Type B pancreatic cell (in vitro differentiated cells): ENCODE results near the gene TDRD3. TPM values are rescaled to one million over a fixed set of nuclear protein-coding genes. Genes with fewer than 3 reads are reported as not detected.
A peak's percentile ranks its signal among the peaks of the same experiment; 100 is the strongest.

Source experiments
- DNase-seq: peaks from one replicate; pipeline ENCODE4 v3.0.0; 2021; ENCODE audit warnings: mixed read lengths; ENCODE audit not compliant: unreplicated experiment; ENCODE audit errors: extremely low spot score
- H3K27ac Mint-ChIP-seq: 2 replicates; pipeline ENCODE4 v1.8.0; 2021; ENCODE audit warnings: mild to moderate bottlenecking, mixed read lengths
- H3K27me3 Mint-ChIP-seq: 2 replicates; pipeline ENCODE4 v1.8.0; 2021; ENCODE audit warnings: mixed read lengths
- H3K36me3 Mint-ChIP-seq: 2 replicates; pipeline ENCODE4 v1.8.0; 2021; ENCODE audit warnings: mixed read lengths
- H3K4me1 Mint-ChIP-seq: one replicate; pipeline ENCODE4 v1.8.0; 2021; ENCODE audit warnings: mixed read lengths; ENCODE audit not compliant: unreplicated experiment
- H3K4me3 Mint-ChIP-seq: 2 replicates; pipeline ENCODE4 v1.8.0; 2021; ENCODE audit warnings: mild to moderate bottlenecking, mixed read lengths
- H3K9me3 Mint-ChIP-seq: 2 replicates; pipeline ENCODE4 v1.8.0; 2021; ENCODE audit warnings: mixed read lengths
- total RNA-seq: library from RNA; stranded (reverse); gene quantifications from 2 replicates; pipeline ENCODE4 v1.2.1, GENCODE V29; 2021; ENCODE audit warnings: low replicate concordance
- TF ChIP-seq, protein P1 (sequence below): fragments of 200-600 bp; sonication (generic); conservative IDR thresholded peaks from 2 replicates; pipeline ENCODE4 v1.5.0; 2021; ENCODE audit warnings: antibody characterized with exemption, mild to moderate bottlenecking

TDRD3 gene
- total RNA-seq, 1 donor from 2014 or later, result 30.1 TPM

DNA sequence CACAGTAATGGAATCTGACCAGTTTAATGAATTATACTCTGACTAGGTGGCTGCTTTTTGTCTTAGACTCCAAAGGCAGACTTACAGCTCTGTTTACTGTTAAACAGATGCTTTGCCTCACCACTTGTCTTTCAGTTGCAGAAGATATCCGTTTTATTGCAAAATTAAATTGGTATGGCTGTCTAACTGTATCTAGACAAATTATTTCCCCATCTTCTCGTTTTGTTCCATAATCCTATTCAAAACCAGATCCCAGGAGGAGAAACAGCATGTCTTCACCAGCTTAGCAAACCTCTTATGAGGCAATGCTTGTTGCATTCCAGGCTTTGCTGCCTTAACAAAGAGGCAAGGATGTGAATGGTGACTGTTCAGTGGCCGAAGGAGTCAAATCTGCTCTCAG, 215.6 kb downstream of the TDRD3 start:
- Mint-ChIP-seq H3K36me3 (no peaks in the 10 kb centered on the region), H3K4me3 (no peak overlapping the region), H3K27me3 (no peaks in the 10 kb centered on the region), H3K9me3 (no peaks in the 10 kb centered on the region), H3K4me1 (no peaks in the 10 kb centered on the region), H3K27ac (no peak overlapping the region)
- DNase-seq, result no peak
- TF ChIP-seq, protein P1, sequence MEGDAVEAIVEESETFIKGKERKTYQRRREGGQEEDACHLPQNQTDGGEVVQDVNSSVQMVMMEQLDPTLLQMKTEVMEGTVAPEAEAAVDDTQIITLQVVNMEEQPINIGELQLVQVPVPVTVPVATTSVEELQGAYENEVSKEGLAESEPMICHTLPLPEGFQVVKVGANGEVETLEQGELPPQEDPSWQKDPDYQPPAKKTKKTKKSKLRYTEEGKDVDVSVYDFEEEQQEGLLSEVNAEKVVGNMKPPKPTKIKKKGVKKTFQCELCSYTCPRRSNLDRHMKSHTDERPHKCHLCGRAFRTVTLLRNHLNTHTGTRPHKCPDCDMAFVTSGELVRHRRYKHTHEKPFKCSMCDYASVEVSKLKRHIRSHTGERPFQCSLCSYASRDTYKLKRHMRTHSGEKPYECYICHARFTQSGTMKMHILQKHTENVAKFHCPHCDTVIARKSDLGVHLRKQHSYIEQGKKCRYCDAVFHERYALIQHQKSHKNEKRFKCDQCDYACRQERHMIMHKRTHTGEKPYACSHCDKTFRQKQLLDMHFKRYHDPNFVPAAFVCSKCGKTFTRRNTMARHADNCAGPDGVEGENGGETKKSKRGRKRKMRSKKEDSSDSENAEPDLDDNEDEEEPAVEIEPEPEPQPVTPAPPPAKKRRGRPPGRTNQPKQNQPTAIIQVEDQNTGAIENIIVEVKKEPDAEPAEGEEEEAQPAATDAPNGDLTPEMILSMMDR, result no peak

DNA sequence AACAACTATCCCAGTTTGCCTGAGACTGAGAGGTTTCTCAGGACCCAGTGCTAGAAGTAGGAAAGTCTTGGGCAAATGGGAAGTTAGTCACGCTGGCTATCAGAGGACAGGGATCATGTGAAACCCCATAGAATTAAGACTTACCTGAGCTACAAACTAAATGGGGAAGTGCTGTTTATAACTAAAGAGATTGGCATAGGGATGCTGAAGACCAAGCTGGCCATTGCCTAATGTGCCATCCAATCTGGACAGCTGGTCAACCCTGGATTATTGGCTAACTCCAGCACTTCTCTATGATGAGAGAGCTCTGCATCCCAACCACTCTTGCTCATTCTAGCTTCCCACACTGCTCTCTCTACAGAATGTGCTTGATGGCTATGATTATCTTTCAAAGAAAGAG, 216.1 kb downstream of the TDRD3 start:
- Mint-ChIP-seq H3K27ac (no peak overlapping the region), H3K4me1 (no peaks in the 10 kb centered on the region), H3K36me3 (no peaks in the 10 kb centered on the region), H3K27me3 (no peaks in the 10 kb centered on the region), H3K4me3 (no peak overlapping the region), H3K9me3 (no peaks in the 10 kb centered on the region)
- DNase-seq, result no peak
- TF ChIP-seq, protein P1, result no peak

DNA sequence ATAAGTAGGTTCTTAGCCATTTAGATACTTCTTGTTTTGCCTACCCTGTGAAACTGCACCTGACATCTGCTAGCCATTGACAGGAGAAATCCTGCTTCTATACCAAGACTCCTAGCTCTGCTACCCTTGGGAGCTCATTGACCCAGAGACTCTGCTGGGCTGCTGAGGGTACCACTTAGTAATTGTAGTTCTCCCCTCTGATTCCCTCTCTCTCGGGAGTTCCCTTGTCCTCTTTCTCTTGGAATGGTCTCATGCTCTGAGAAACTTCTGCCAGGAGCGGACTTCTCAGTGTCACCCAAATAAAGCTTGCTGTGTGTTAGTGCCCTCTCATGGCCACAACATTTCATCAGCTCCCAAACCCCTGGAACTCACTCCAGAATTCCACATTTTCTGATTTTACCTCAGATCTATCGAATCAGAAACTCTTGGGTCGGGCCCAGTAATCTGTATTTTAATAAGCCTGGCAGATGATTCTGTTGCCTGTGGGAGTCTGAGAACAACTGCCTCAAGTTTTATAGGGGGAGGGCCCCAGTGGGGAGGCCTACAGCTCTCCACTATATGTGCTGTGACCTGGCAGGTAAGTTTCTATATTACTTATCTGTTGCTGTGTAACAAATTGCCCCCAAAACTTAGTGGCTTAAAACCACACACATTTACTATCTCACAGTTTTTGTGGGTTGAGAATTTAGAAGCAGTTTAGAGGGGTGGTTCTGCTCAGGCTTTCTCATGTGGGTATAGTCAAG, 221.1 kb downstream of the TDRD3 start:
- TF ChIP-seq, protein P1, result peak; percentile 59
- Mint-ChIP-seq H3K4me1 (no peaks in the 10 kb centered on the region), H3K27ac (no peak overlapping the region), H3K27me3 (no peaks in the 10 kb centered on the region), H3K36me3 (no peaks in the 10 kb centered on the region), H3K9me3 (no peaks in the 10 kb centered on the region), H3K4me3 (no peak overlapping the region)
- no peak for DNase-seq

DNA sequence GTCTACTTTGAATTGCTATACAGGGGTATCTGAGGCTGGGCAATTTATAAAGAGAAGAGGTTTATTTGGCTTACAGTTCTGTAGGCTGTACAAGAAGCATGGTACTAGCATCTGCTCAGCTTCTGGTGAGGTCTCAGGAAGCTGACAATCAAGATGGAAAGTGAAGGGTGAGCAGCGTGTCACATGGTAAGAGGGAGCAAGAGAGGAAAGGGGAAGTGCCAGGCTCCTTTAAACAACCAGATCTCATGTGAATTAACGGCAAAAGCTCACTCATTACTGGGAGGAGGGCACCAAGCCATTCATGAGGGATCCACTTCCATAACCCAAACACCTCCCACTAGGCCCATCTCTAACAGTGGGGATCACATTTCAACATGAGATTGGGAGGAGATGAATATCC, 222.4 kb downstream of the TDRD3 start:
- no peaks in the 10 kb centered on the region for H3K9me3 Mint-ChIP-seq
- H3K4me1 Mint-ChIP-seq, result no peaks in the 10 kb centered on the region
- H3K27me3 Mint-ChIP-seq, result no peaks in the 10 kb centered on the region
- H3K27ac Mint-ChIP-seq, result no peak overlapping the region
- H3K36me3 Mint-ChIP-seq, result no peaks in the 10 kb centered on the region
- no peak for DNase-seq
- TF ChIP-seq, protein P1, result no peak
- no peak overlapping the region for H3K4me3 Mint-ChIP-seq

DNA sequence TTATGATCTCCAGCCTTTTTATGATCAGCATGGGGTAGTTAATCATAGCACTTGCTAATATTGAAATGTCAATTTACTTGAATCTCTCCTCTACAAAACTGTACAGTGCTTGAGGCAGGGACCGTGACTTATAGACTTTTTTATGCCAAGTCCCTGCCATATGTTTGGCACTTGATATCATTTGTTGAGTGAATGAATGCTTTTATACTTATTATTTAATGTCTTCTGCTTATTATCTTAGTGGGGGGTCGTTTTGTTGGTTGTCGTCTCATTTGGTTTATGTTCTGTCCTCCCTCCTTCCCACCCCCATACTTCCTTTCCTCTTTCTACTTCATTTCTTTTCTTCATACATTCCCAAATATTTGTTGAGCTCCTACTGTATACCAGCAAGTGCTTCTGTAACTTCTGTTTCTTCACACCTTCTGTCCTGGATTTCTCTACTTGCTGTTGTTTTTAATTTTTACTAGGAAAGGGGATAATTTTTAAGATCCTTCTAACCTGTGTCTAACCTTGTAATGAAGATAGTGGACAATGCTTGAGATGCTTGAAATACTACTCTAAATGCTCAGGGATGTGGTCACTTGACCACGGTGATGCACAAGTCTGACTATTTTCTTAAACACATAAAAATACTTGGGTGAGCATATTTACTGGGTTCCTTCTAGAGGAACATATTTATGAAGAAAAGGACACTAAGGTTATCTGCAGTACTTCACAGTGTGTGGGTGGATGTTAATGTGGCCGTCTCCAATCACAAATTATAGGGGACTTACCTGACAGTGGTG, 223.8 kb downstream of the TDRD3 start:
- peaks cover 4% of the 10 kb centered on the region for H3K27me3 Mint-ChIP-seq
- H3K4me1 Mint-ChIP-seq, result no peaks in the 10 kb centered on the region
- H3K27ac Mint-ChIP-seq, result no peak overlapping the region
- no peaks in the 10 kb centered on the region for H3K36me3 Mint-ChIP-seq
- H3K9me3 Mint-ChIP-seq, result no peaks in the 10 kb centered on the region
- TF ChIP-seq, protein P1, result no peak
- no peak for DNase-seq
- H3K4me3 Mint-ChIP-seq, result no peak overlapping the region
